SK-N-SH treated with all-trans-retinoic acid at 6 μM for 48 hours (cell line): ENCODE results near the gene ENDOD1.

Experiments
- CREB5 ChIP-seq: fragments of 250-450 bp; sonication (Bioruptor Pico); IDR thresholded peaks from 2 replicates; pipeline ENCODE4 v1.5.1; 2020; ENCODE audit warnings: low read depth, mild to moderate bottlenecking, moderate library complexity
- CSDC2 ChIP-seq: fragments of 250-450 bp; sonication (Bioruptor Pico); IDR thresholded peaks from 2 replicates; pipeline ENCODE4 v1.5.0; 2020; ENCODE audit warnings: mild to moderate bottlenecking, moderate library complexity
- ISL1 ChIP-seq: fragments of 250-450 bp; sonication (Bioruptor Pico); IDR thresholded peaks from 2 replicates; pipeline ENCODE4 v2.1.2; 2022; ENCODE audit warnings: mild to moderate bottlenecking, moderate library complexity
- OSR1 ChIP-seq: fragments of 250-450 bp; sonication (Bioruptor Pico); IDR thresholded peaks from 2 replicates; pipeline ENCODE4 v1.8.0; 2022; ENCODE audit warnings: moderate library complexity, mild to moderate bottlenecking, inconsistent platforms
- PATZ1 ChIP-seq: fragments of 250-450 bp; sonication (Bioruptor Pico); IDR thresholded peaks from 2 replicates; pipeline ENCODE4 v1.8.0; 2020; ENCODE audit warnings: mild to moderate bottlenecking, moderate library complexity, borderline replicate concordance
- POU6F1 ChIP-seq: fragments of 250-450 bp; sonication (Bioruptor Pico); IDR thresholded peaks from 2 replicates; pipeline ENCODE4 v1.8.0; 2021; ENCODE audit warnings: low read depth, mild to moderate bottlenecking, moderate library complexity, borderline replicate concordance
- RARB ChIP-seq: fragments of 250-450 bp; sonication (Bioruptor Pico); IDR thresholded peaks from 2 replicates; pipeline ENCODE4 v1.8.0; 2021; ENCODE audit warnings: mild to moderate bottlenecking, moderate library complexity
- SNAI2 ChIP-seq: fragments of 250-450 bp; sonication (Bioruptor Pico); IDR thresholded peaks from 2 replicates; pipeline ENCODE4 v1.5.0; 2020; ENCODE audit warnings: mild to moderate bottlenecking, moderate library complexity
- TOX ChIP-seq: fragments of 250-450 bp; sonication (Bioruptor Pico); IDR thresholded peaks from 2 replicates; pipeline ENCODE4 v1.8.0; 2021; ENCODE audit warnings: mild to moderate bottlenecking, moderate library complexity, borderline replicate concordance
- TSHZ2 ChIP-seq: fragments of 250-450 bp; sonication (Bioruptor Pico); IDR thresholded peaks from 2 replicates; pipeline ENCODE4 v1.5.0; 2020; ENCODE audit warnings: mild to moderate bottlenecking, moderate library complexity
- ZFP30 ChIP-seq: fragments of 450-650 bp; formaldehyde crosslinking; IDR thresholded peaks from 2 replicates; pipeline ENCODE4 v1.5.0; 2022; ENCODE audit warnings: mild to moderate bottlenecking, moderate library complexity
- ZNF565 ChIP-seq: fragments of 450-650 bp; formaldehyde crosslinking; conservative IDR thresholded peaks from 2 replicates; pipeline ENCODE4 v1.5.0; 2020; ENCODE audit warnings: low read depth, mild to moderate bottlenecking, moderate library complexity

- no peak for TF ChIP-seq ZFP30 (CRISPR knock-in tag)
- TF ChIP-seq RARB (CRISPR knock-in tag) = no peak
- no peak for TF ChIP-seq CREB5 (CRISPR knock-in tag)
- TF ChIP-seq CSDC2 (CRISPR knock-in tag) = no peak
- no peak for TF ChIP-seq ISL1 (CRISPR knock-in tag)
- no peak for TF ChIP-seq PATZ1 (CRISPR knock-in tag)
- TF ChIP-seq TSHZ2 = no peak
- TF ChIP-seq POU6F1 = no peak
- TF ChIP-seq OSR1 = no peak
- no peak for TF ChIP-seq SNAI2
- TF ChIP-seq ZNF565 (CRISPR knock-in tag) = no peak
- no peak for TF ChIP-seq TOX (CRISPR knock-in tag)
Measured at GRCh38 chr11:95050595-95051202, 38.9 kb upstream of the ENDOD1 start.
